Measurements from ENCODE around the gene FMN2.

Gene FMN2

GRCh38 chr1:240287722-240288121, 196.0 kb downstream of the FMN2 start (continued):
- TF ChIP-seq ZFP30 (CRISPR knock-in tag; IDR thresholded peaks at IDR 0.05): no peak
- no peak for TF ChIP-seq ISL1 (CRISPR knock-in tag; IDR thresholded peaks at IDR 0.05)
- TF ChIP-seq BACH2 (CRISPR knock-in tag; IDR thresholded peaks at IDR 0.05; ENCODE audit: borderline replicate concordance): no peak

GRCh38 chr1:240293706-240294105, 202.0 kb downstream of the FMN2 start:
- no peak for ATAC-seq

GRCh38 chr1:240294566-240294965, 202.9 kb downstream of the FMN2 start:
- ATAC-seq: no peak
- TF ChIP-seq OSR1 (CRISPR knock-in tag; IDR thresholded peaks at IDR 0.05): no peak
- TF ChIP-seq ZNF565 (CRISPR knock-in tag; conservative IDR thresholded peaks at IDR 0.05; ENCODE audit: low read depth): no peak
- TF ChIP-seq PPARA (CRISPR knock-in tag; IDR thresholded peaks at IDR 0.05; ENCODE audit: borderline replicate concordance): no peak

More at GRCh38 chr1:240293706-240294105, 202.0 kb downstream of the FMN2 start:
- no peak for TF ChIP-seq CREB5 (CRISPR knock-in tag; IDR thresholded peaks at IDR 0.05; ENCODE audit: low read depth)
- no peak for TF ChIP-seq BACH2 (CRISPR knock-in tag; IDR thresholded peaks at IDR 0.05; ENCODE audit: borderline replicate concordance)
- no peak for TF ChIP-seq POU6F1 (CRISPR knock-in tag; IDR thresholded peaks at IDR 0.05; ENCODE audit: borderline replicate concordance, low read depth)
- no peak for TF ChIP-seq PPARA (CRISPR knock-in tag; IDR thresholded peaks at IDR 0.05; ENCODE audit: borderline replicate concordance)
- TF ChIP-seq GLIS3 (CRISPR knock-in tag; IDR thresholded peaks at IDR 0.05): no peak
- no peak for TF ChIP-seq CSDC2 (CRISPR knock-in tag; IDR thresholded peaks at IDR 0.05)
- no peak for TF ChIP-seq CSRNP3 (CRISPR knock-in tag; IDR thresholded peaks at IDR 0.05)
- TF ChIP-seq SNAI2 (CRISPR knock-in tag; IDR thresholded peaks at IDR 0.05): no peak

GRCh38 chr1:240295811-240296210, 204.1 kb downstream of the FMN2 start:
- no peak for TF ChIP-seq POU6F1 (CRISPR knock-in tag; IDR thresholded peaks at IDR 0.05; ENCODE audit: borderline replicate concordance, low read depth)
- TF ChIP-seq RARB (CRISPR knock-in tag; IDR thresholded peaks at IDR 0.05): no peak
- TF ChIP-seq ISL1 (CRISPR knock-in tag; IDR thresholded peaks at IDR 0.05): no peak
- TF ChIP-seq ZNF8 (CRISPR knock-in tag; IDR thresholded peaks at IDR 0.05): no peak
- TF ChIP-seq PPARA (CRISPR knock-in tag; IDR thresholded peaks at IDR 0.05; ENCODE audit: borderline replicate concordance): no peak
- TF ChIP-seq ZC3H10 (CRISPR knock-in tag; IDR thresholded peaks at IDR 0.05): no peak
- no peak for TF ChIP-seq ZNF70 (CRISPR knock-in tag; IDR thresholded peaks at IDR 0.05)
- TF ChIP-seq CREB5 (CRISPR knock-in tag; IDR thresholded peaks at IDR 0.05; ENCODE audit: low read depth): no peak
- no peak for TF ChIP-seq CSDC2 (CRISPR knock-in tag; IDR thresholded peaks at IDR 0.05)
- no peak for TF ChIP-seq ARNTL (CRISPR knock-in tag; IDR thresholded peaks at IDR 0.05; ENCODE audit: borderline replicate concordance, low read depth)
- TF ChIP-seq ZFP30 (CRISPR knock-in tag; IDR thresholded peaks at IDR 0.05): no peak
- no peak for TF ChIP-seq BACH2 (CRISPR knock-in tag; IDR thresholded peaks at IDR 0.05; ENCODE audit: borderline replicate concordance)
- TF ChIP-seq TSHZ2 (CRISPR knock-in tag; IDR thresholded peaks at IDR 0.05): no peak
- no peak for TF ChIP-seq SNAI2 (CRISPR knock-in tag; IDR thresholded peaks at IDR 0.05)
- no peak for TF ChIP-seq OSR1 (CRISPR knock-in tag; IDR thresholded peaks at IDR 0.05)
- ATAC-seq: no peak
